Glomerular visceral epithelial cell (primary cell): Measurements from ENCODE around the gene IRF6.

ENCODE experiments used
- DNase-seq: peaks from one replicate; pipeline ENCODE4 v3.0.0-alpha.2; 2016; ENCODE audit errors: extremely low spot score

Gene IRF6

DNA sequence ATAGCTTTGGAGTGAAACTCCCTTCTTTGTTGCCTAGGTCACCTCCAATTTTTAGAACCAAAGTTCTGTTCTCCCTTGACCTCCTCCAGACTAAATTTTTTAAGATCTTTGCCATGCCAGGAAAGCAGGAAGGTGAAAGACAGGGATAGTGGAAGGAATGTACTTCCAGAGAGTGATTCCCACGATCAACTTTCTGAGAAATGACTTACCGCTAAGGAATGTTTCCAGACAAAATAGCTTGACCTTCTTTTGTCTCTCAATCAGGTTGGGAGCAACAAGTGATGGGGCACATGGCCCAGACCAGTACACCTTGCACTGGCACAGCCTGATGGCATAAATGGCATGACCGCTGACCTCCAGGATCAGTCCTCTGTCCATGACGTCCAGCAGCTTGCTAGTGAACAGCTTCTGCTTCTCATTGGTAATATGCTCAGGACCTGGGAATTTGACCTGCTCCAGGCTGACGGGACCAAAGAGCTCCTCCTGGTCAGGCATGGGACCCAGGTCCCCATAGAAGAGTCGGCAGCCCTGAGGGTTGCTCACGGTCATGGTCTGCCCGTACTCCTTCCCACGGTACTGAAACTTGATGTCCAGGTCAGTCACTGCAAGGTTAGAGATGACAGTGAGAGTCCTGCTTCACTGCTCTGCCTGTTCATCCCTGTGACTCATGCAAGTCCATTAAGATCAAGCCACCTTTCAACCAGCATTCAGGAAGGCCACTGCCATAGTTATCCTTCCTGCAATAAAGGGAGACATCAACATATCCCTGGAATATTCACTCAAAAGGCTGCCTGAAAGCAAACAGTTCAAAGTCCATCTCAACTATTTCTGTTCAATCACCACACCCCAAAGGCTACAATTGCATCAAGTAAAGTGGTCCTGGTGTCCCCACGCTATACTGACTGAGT, 15.4 kb downstream of the IRF6 start:
- no peak for DNase-seq

DNA sequence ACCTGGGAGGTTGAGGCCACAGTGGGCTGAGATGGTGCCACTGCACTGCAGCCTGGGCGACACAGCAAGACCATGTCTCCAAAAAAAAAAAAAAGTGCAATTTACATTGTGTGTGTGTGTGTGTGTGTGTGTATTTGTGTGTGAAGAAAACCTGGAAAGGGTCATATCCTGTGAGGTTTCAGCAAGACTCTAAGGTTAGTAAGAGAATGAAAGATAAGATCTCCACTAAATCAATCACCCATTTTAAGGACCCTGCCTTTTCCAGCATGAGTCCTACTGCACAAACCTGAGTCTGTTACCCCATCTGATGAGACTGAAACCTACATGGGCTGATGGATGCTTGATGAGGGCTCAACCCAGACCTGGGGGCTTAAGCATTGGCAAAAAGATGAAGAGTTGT, 16.7 kb downstream of the IRF6 start:
- no peak for DNase-seq

DNA sequence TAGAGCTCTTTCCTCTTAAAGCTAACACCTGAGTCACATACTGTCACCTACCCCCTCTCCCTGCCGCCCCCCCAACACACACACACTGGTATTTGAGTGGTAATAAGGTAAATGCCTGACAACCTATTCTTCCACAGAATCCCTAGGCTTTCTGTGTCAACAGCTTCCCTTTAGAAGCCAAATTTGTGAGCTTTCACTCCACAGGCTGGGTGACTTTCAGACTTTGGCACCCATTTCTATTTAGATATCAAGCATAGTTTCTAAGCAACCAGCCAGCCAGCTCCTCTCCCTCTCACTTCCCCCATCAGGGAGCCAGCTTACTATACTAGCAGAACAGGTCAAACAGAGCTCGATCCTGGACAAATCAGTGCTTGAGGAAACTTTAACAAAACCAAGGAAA, 18.4 kb downstream of the IRF6 start:
- DNase-seq = no peak

DNA sequence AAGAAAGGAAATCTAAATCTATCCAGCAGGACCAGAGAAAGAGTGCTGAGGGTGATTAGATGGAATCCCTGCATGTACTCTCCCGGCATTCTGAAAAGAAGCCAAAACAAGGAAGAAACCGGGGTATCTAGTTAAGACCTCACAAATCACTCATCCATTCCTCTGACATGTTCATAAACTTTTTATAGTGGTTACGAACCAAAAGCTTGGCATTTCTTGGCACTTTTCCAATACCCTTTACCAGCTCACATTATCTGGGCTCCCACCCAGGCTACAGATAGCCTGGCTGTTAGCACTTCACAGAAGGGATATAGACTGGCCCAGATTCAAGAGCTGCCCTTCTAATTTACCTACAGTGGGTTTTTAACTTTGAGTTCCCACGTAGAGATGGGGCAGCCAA, 19.8 kb downstream of the IRF6 start:
- no peak for DNase-seq

DNA sequence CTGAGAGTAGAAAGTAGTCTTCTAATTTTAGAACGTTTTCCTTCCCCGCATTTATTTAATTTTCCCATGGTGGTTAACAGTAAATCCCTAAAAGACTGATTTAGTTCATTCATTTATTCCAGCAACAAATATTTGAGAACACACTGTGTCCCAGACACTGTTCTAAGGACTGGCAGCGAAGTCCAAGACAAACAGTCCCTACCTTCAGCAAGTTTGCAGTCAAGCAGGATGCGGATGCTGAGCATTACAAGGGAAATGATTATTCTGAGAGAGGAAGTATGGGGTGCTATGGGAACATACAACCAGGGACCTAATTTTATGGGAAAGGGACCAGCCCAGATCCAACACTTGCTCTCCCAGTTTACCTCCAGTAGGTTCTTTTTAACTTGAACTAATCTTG, 20.4 kb downstream of the IRF6 start:
- DNase-seq = no peak

DNA sequence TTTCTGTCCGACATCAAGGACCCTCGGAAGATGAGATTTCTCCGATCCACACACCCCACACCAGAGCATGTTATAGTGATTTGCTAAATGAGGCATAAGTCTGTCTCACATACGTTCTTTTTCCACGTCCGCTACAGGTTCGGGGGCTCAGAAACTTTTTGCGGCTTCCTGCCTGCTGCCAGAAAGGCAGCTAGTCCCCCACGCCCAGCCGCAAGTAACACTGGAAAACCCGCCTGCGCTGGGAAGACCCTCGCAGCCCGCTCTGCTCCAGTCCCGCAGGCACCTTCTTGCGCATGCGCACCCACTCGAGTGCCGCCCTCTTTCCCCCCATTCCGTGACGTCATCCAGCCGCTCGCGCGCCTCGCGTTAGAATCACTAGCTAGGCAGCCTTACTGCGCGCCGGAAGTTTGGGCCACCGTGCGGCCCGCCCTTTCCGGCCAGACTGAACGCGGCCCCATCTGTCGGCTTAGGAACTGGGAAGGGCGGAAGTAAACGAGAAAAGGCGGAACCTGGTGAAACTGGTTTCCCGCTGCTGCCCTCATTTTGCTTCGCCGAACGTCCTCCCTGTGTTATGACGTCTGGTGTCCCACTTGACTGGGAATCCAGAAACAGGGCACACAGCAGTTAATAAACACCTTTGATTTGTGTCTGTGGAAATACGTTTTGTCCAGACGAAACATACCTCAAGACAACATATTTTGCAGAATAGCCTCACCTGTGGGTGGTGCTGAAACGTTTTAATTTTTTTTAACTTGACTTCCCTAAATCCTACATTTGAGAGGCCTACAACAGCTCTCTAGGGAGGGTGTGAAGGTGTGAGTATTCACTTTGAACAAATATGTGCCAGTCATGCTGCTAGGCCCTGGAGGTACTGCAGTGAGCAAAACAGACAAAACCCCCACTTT, 21.4 kb downstream of the IRF6 start, which contains the start of gene C1orf74:
Gene C1orf74, minus strand, starts transcription at position 295 of the 905 bp plus-strand sequence. CDS start 925 bp downstream, outside the sequence.
- DNase-seq = peak; percentile 99

DNA sequence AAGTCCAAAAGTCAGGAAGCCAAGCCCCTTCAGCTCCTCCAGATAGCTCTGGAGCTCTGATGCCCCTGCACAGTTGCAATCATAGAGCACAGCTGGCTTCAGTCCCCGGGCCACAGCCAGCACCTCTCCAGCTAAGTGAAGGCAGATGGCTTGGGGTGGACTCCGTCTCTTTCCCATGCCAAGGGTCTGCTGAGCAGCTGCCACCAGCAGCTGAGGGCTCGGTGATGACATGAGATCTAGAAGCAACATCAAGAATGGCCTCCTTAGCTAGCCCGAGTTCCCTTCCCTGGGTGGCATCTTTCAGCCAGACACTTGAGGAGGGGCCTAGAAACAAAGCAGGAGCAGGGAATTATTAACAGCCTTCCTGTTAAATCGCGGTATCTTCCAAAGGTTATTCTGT, 22.6 kb downstream of the IRF6 start:
- DNase-seq = no peak

DNA sequence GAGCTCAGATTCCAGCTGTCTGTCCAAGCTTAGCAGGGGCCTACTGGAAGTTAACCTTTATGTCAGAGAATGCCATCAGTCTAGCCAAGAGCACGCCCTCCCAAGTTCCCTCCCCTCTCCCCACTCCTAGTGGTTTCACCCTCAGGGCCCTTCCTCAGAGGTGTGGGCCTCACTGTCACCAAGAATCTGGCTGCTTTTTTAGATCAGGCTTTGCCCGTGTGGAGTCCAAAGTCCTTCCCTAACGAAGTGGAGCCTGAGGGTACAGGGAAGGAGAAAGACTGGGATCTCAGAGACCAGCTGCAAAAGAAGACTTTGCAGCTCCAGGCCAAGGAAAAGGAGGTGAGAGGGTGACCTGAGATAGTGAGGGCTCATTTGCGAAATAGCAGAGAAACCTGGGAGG, 25.7 kb downstream of the IRF6 start:
- no peak for DNase-seq

DNA sequence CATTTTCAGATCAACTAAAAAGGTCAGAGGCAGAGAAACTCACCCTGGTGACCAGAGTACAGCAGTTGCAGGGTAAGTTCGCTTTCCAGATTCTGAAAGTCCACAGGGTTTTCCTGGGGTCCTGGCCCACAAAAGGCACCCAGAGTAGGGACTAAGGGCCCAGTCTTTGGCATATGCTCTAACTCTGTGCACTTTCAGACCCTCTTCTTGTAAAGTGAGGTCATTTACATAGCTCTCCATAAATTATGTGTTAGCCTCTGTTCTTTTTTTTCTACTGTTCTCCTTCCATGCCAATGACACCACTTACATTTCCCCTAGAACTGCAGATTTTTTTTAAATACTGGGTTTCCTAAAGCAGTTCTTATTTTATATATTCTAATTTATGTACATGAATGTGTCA, 27.8 kb downstream of the IRF6 start:
- DNase-seq = no peak

DNA sequence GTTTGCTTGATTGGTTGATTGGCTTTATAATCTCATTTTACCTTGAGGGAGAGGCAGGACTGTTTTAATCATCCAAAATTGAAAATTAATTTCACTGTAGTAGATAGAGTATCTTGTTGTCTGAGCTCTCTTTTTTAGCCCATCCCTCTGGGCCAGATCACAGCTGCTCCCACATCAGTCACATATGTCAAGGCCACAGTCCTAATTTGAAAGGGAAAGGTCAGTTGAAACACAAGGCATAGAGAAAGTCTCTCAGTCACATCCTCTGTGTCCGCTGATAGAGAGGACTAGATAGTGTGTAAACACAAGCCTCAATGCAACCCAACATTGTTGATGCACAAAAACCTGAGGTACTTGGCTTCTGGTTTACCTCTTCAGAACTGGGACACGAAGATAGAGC, 28.4 kb downstream of the IRF6 start:
- no peak for DNase-seq

DNA sequence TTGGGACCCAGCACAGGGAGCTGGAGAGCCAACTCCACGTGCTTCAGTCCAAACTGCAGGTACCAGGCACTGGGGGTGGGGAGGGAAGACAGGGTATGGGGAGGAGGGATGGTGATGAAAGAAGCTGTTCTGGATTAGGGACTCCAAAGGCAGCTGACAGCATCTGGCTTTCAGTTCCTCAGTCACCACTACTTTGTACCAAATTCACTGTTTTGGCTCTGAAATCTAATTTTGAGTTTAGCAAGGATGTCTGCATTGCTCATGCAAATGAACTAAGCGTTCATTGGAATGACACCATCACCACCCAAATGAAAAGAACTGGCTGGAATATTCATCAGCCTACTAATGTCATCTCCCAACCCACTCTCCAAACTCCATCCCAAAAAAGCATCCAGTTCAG, 30.3 kb downstream of the IRF6 start:
- DNase-seq = no peak

DNA sequence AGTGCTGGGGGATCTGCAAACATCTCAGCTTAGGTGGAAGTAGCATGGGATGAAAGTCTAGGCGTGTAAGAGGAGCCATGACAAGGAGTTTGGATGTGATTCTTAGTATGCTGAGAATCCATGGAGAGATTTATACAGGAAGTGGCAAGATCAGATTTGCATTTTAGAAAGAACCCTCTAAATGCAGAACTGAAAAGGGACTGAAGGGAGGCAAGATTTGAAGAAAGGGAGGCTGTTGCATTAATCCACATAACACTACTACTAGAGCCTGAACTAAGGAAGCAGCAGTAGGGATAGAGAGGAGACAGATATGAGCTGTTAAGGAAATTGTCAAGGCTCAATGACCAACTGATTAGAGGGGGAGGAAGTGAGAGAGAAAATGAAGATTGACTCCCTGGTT, 31.4 kb downstream of the IRF6 start:
- DNase-seq = no peak

DNA sequence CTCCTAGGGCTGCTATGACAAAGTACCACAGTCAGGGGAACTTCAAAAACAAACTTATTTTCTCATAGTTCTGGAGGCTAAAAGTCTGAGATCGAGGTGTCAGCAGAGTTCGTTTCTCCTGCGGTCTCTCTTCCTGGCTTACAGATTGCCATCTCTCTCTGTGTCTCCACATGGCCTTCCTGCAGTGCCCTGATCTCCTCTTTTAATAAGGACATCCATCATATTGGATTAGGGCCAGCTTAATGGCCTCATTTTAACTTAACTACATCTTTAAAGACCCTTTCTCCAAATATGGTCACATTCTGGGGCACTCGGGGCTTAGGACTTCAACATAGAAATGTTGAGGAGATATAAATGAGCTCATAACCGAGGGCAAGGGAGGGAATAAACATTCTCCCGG, 33.8 kb downstream of the IRF6 start:
- DNase-seq = no peak

DNA sequence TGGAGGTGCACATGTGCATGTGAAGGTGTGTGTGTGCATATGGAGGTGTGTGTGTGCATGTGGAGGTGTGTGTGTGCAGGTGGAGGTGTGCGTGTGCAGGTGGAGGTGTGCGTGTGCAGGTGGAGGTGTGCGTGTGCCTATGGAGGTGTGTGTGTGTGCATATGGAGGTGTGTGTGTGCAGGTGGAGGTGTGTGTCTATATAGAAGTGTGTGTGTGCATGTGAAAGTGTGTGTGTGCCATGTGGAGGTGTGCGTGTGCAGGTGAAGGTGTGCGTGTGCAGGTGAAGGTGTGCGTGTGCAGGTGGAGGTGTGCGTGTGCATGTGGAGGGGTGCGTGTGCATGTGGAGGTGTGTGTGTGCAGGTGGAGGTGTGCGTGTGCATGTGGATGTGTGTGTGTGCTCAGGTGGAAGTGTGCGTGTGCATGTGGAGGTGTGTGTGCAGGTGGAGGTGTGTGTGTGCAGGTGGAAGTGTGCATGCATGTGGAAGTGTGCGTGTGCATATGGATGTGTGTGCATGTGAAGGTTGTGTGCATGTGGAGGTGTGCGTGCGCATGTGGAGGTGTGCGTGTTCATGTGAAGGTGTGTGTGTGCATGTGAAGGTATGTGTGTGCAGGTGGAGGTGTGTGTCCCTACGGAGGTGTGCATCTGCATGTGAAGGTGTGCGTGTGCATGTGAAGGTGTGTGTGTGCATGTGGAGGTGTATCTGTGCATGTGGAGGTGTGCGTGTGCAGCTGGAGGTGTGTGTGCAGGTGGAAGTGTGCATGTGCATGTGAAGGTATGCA, 35.1 kb downstream of the IRF6 start:
- no peak for DNase-seq

DNA sequence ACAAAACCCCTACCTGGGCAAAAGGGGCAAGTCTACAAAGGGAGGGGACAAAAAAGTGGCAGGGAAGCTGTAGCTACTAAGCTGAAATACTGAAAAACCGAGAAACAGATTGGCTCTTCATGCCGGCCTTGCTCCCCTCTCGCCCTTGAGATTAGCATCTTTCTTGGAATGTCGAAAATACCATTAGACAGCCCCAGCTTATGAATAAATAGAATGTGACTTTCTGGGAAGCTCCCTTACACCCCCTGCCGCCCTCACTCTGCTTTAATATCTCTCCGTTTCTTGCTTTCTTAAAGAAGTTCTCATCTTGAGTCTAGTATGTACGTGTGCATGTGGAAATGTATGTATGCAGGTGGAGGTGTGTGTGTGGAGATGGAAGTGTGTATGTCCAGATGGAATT, 36.0 kb downstream of the IRF6 start:
- no peak for DNase-seq

DNA sequence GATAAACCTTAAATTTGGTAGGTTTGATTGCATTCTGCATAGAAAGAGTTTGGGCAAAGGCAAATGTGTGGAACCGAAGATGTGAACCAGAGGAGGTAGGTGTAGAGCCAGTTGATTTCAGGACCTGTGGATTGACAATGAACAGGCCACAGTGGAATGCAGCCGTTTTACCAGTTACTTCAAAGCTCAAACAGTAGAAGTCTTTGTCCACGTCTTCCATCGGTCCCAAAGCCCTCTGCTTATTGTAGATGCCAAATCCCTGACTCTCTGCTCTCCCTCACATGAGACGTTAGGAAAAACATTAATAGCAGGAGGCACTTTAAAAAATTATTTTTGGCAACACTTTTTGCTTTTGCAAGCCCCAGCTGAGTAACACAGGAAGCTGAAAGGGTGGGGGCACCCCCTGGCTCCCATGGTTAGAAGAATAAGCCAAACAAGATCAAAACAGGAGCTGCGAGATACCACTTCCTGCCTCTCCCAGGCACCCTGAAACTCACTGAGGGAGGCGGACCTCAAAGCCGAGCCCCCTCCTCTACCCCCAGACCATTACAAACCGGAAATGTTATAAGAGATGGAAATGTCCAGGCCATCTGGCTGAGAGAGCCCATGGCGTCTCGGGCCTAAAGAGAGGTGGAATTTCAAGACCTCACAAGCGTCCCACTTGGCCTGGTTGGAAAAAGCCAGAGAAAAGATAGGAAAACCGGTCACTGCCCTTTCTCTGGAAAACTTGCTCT, 36.6 kb downstream of the IRF6 start:
- peak; percentile 51 for DNase-seq

DNA sequence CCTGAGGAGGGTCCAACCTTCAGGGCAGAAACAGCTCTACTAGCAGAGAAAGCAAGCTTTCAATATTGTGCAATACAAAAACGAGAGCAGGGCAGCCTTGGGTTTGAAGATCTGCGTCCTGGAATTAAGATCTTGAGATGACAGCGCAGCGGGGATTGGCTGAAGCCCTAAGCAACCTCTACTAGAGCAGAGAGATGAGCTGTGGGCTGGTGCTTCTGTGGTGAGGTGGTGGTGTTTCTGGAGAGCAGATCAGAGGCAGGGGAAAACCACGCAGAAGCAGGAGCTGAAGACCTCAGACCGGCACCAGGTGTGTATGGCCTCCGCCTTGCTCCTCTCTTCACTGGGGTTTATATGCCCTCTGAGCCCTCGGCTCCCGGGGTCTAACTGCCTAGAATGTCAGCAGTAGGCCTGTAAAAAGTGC, 37.6 kb downstream of the IRF6 start:
- no peak for DNase-seq

DNA sequence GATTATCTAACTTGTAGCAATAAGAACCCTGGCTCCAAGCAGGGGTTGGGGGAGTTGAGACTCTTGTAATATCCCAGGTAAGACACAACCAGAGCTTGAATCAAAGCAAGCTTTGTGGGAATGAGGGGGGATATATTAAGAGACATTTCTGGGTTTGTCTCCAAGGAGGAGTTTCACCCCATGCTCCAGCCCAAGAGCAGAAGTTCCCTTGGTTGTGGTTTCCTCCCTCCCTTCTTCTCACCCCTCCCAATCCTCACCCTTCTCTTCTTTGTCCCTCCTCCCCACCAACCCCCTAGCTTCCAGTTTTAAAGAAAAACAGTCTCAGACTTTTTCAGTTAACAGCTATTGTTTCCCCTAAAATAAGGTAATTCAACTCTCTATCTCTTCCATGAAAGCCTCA, 38.2 kb downstream of the IRF6 start:
- DNase-seq = no peak

DNA sequence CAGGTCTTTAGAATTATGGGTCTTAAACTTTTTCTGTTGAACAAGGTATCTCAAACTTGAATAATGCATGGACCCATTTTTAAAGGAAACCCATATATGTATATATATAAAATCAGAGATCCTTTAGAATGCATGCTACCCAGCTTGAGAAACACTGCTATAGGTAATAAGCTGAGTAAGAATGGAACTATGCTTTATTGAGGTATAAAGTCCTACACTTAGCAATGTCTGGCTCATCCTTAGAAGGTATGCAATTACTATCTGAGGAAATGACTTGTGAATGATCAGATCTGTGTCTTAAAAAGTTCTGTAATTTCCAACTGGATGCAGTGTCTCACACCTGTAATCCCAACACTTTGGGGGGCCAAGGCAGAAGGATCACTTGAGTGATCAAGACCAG, 38.8 kb downstream of the IRF6 start:
- DNase-seq = no peak

DNA sequence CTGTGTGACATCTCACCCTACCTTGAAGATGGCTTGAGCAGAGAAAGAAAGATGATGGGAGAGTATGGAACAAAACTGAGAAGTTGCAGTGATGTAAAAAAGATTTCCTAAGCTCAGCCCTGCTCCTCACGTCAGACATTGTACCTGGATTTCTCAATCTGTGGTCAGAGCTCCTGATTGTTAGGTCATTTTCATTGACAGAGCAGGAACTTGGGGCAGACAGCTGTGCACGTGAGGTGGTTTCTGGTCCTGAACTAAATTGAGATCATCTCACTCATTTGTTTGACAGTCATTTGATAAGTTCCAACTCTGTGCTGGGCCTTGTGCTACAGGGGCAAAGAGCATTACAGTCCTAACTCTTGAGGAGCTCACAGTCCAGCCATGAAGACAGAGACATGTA, 39.9 kb downstream of the IRF6 start:
- no peak for DNase-seq

DNA sequence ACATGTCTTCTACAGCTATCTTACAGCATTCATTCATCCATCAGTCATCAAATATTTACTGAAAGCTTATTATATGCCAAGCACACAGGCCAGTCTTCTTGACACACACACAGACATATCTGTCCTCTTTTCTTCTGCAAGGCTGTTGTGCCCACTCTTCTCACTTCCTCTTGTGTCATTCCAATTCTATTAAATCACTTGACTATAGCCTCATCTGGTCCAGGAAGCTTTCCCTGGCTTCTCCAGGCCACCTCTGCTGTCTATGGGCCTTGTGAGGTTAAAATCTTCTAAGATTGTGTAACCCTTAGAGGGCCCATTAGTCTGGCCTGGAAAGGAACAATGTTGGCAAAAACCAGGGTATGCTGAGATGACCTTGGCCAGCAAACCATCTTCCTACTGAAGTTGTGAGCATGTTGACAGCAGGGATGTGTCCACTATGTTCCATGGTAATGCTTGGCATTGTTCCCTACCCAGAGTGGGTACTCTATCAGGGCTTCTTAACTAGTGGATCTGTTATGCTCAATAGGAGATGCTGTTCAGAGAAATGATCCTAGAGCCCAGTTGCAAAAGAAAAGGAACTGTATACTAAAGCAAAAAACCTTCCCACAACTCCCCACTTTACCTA, 44.8 kb downstream of the IRF6 start:
- no peak for DNase-seq
